ENCODE results near the gene TXNDC2. TPM values are rescaled to one million over a fixed set of nuclear protein-coding genes. Genes with fewer than 3 reads are reported as not detected.
"Not testable (repeated sequence)": the region's sequence is repeated elsewhere in the genome, so short reads cannot be mapped to it uniquely, and the experiment has no call there.

Gene TXNDC2
- total RNA-seq, 1 donor from 2014 or later = not detected

DNA sequence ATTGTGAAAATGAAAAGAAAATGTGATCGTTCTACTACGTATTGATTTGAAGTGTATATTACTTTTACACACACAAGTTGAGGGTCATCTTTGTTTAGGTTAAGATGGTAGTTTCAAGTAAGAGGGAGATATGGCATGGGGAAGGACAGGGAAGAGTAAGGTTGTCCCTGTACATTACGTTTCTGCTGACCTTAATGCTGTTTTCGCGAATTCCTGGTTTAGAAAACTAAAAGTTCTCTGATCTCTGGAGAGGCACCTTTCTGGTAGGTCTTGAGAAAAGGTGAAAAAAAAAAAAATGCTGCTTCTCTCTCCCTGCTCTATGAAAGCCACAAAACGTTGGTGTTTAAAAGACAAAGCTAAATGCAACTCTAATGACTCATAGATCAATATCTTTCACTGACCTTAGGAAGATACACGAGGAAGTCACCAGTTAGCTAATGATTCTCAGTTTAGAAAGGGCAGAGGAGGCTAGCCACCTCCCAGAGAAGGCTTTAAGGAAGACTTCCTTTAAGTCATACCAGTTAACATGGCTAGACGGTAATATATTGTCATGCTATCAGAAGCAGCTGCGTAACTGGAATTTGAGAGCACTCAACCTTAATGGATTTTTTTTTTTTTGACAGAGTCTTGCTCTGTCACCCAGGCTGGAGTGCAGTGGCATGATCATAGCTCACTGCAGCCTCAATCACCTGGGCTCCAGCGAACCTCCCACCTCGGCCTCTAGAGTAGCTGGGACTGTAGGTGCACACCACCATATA lies 13.2 kb downstream of the TXNDC2 start:
- TF ChIP-seq, protein P1, sequence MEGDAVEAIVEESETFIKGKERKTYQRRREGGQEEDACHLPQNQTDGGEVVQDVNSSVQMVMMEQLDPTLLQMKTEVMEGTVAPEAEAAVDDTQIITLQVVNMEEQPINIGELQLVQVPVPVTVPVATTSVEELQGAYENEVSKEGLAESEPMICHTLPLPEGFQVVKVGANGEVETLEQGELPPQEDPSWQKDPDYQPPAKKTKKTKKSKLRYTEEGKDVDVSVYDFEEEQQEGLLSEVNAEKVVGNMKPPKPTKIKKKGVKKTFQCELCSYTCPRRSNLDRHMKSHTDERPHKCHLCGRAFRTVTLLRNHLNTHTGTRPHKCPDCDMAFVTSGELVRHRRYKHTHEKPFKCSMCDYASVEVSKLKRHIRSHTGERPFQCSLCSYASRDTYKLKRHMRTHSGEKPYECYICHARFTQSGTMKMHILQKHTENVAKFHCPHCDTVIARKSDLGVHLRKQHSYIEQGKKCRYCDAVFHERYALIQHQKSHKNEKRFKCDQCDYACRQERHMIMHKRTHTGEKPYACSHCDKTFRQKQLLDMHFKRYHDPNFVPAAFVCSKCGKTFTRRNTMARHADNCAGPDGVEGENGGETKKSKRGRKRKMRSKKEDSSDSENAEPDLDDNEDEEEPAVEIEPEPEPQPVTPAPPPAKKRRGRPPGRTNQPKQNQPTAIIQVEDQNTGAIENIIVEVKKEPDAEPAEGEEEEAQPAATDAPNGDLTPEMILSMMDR (IDR thresholded peaks at IDR 0.05) = no peak
- Histone ChIP-seq H3K36me3 (no peaks in the 10 kb centered on the region), H3K9me3 (no peaks in the 10 kb centered on the region), H3K27me3 (no peaks in the 10 kb centered on the region), H3K4me1 (no peaks in the 10 kb centered on the region), H3K4me3 (no peak overlapping the region), H3K27ac (no peak overlapping the region)
- no peak for DNase-seq (ENCODE audit: low spot score in 2 of 2)
- intact Hi-C loops (cut with DNase I) = no loop called here

DNA sequence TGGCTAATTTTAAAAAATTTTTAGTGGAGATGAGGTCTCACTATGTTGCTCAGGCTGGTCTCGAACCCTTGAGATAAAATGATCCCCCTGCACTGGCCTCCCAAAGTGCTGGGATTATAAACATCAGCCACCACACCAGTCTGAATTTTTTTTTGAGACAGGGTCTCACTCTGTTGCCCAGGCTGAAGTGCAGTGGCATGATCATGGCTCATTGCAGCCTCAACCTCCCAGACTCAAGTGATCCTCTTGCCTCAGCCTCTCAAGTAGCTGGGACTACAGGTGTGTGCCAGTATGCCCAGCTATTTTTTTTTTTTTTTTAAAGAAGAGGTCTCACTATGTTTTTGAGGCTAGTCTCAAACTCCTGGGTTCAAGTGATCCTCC lies 13.8 kb downstream of the TXNDC2 start:
- DNase-seq (ENCODE audit: low spot score in 2 of 2); H3K4me1 ChIP-seq; H3K27ac ChIP-seq; H3K9me3 ChIP-seq; H3K27me3 ChIP-seq; intact Hi-C loops (cut with DNase I); H3K4me3 ChIP-seq; H3K36me3 ChIP-seq: not testable (repeated sequence)

DNA sequence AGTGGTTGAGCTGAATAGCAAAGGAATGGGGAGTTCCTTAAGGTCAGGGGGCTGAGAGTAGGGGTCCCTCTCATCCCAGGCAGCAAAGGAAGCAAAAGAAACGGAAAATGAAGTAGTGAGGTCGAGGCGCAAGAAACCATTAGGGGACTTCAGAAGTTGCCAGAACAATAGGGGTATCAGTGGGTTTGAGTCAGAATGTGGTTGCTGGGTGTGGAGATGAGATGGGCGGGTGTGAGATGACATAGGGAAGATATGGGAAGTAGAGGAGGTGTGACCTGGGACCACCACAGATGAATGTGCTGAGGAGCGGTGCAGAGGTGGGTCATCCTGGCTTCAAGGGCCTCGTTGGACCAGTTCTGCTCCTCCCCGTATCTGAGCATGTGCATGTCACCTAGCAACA lies 14.9 kb downstream of the TXNDC2 start:
- Histone ChIP-seq H3K9me3 (no peaks in the 10 kb centered on the region), H3K4me3 (no peak overlapping the region), H3K27ac (no peak overlapping the region), H3K27me3 (no peaks in the 10 kb centered on the region), H3K36me3 (no peaks in the 10 kb centered on the region), H3K4me1 (no peaks in the 10 kb centered on the region)
- intact Hi-C loops (cut with DNase I) = no loop called here
- TF ChIP-seq, protein P1 (IDR thresholded peaks at IDR 0.05) = no peak
- DNase-seq (ENCODE audit: low spot score in 2 of 2) = no peak

DNA sequence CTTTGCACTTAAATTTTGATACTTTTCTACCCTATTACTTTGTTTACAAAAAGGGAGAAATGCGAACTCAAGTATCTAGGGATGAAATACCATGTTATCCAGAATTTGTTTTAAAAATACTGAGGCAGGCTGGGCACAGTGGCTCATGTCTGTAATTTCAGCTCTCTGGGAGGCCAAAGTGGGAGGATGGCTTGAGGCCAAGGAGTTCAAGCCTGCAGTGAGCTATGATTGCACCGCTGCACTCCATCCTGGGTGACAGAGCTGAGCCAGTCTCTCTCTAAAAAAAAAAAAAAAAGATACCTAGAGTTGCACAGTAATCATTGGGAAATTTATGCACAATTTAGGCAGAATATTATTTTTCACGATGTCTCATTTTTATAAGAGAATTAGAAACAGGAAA lies 15.6 kb downstream of the TXNDC2 start:
- H3K27me3 ChIP-seq = no peaks in the 10 kb centered on the region
- TF ChIP-seq, protein P1 (IDR thresholded peaks at IDR 0.05) = no peak
- H3K4me1 ChIP-seq = no peaks in the 10 kb centered on the region
- no peak overlapping the region for H3K27ac ChIP-seq
- intact Hi-C loops (cut with DNase I) = no loop called here
- H3K4me3 ChIP-seq = no peak overlapping the region
- no peaks in the 10 kb centered on the region for H3K9me3 ChIP-seq
- no peaks in the 10 kb centered on the region for H3K36me3 ChIP-seq
- DNase-seq (ENCODE audit: low spot score in 2 of 2) = no peak

DNA sequence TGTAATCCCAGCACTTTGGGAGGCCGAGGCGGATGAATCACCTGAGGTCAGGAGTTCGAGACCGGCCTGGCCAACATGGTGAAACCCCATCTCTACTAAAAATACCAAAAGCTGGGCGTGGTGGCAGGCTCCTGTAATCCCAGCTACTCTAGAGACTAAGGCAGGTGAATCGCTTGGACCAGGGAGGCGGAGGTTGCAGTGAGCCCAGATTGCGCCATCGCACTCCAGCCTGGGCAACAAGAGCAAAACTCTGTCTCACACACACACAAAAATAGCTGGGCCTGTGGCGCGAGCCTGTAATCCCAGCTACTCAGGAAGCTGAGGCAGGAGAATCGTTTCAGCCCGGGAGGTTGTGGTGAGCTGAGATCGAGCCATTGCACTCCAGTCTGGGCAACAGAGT lies 16.5 kb downstream of the TXNDC2 start:
- H3K4me3 ChIP-seq; H3K4me1 ChIP-seq; intact Hi-C loops (cut with DNase I); DNase-seq (ENCODE audit: low spot score in 2 of 2); H3K9me3 ChIP-seq; H3K27ac ChIP-seq; H3K36me3 ChIP-seq; H3K27me3 ChIP-seq: not testable (repeated sequence)

DNA sequence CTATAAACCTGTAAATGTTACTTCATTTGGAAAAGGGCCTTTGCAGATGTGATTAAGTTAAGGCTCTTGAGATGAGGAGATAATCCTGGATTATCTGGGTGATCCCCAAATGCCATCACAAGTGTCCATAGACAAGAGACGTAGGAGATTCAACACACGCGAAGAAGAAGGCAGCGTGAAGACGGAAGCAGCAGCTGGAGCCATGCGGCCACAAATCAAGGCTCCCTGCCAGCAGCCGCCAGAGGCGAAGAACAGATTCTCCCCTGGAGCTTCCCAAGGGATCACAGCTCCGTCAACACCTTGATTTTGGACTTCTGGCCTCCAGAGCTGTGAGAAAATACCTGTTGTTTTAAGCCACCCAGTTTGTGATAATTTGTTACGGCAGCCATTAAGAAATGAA lies 17.1 kb downstream of the TXNDC2 start:
- Histone ChIP-seq H3K36me3 (no peaks in the 10 kb centered on the region), H3K4me3 (no peak overlapping the region), H3K27ac (no peak overlapping the region), H3K9me3 (no peaks in the 10 kb centered on the region), H3K4me1 (no peaks in the 10 kb centered on the region), H3K27me3 (no peaks in the 10 kb centered on the region)
- TF ChIP-seq, protein P1 (IDR thresholded peaks at IDR 0.05) = no peak
- intact Hi-C loops (cut with DNase I) = no loop called here
- no peak for DNase-seq (ENCODE audit: low spot score in 2 of 2)

Measured in ascending aorta (tissue), 2 donors.